ENCODE measurements around the gene INPP5D. TPM values are rescaled to one million over a fixed set of nuclear protein-coding genes. Genes with fewer than 3 reads are reported as not detected.

The INPP5D gene
- total and polyA plus RNA-seq, 2 donors (not counting 3 experiments of a cell fraction or from before 2014, with no cell fraction given), result 13.9 to 46.6 TPM

DNA sequence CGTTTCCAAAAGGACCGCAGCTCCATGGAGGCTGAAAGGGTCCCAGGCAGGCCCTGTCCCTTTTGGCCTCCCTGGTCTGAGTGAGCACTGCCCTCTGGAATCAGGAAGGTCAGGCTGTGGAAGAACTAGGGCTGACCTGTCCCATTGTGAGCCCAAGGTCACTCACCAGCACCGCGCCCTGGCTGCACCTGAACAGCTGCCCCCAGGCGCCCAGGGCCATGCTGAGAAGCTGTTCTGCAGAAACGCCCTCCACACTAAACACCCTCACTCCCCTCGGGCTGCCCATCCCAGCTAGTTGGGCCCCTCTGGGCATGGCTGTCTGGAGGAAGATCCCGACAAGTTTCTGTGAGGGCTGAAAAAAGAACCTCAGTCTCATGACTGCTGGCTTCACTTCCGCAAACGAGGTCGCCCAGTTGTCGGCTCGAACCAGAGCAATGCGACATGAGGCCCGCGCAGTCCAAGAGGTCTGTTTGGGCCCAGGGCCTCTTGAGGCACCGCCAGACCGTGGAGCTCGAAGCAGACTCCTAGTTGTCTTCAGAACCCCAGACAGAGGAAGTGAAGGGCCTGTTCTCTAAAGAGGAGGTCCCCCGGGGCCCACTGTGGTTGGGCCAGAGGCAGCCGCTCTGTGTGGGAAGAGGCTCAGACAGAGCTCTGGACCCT lies 64.4 kb downstream of the INPP5D start:
- Histone ChIP-seq H3K36me3 (ENCODE audit: control insufficient read depth in 2 of 2, extremely low read depth in 1 of 2, insufficient read depth in 2 of 2, low read length in 2 of 2) (peaks cover 0 to 25% of the 10 kb centered on the region in 2 experiments), H3K4me3 (replicated peaks in 1 of 3; ENCODE audit: insufficient read depth in 1 of 3, low read depth in 1 of 3, low read length in 3 of 3) (no peak overlapping the region), H3K27me3 (ENCODE audit: control insufficient read depth in 2 of 2, insufficient read depth in 2 of 2, low read length in 2 of 2) (no peaks in the 10 kb centered on the region), H3K9me3 (replicated peaks; ENCODE audit: control insufficient read depth, insufficient read depth, low read length) (no peaks in the 10 kb centered on the region), H3K4me2 (ENCODE audit: insufficient read depth, low read length) (no peak overlapping the region), H3K9ac (replicated peaks; ENCODE audit: extremely low read depth, insufficient read depth, low read length) (no peak overlapping the region), H4K20me1 (replicated peaks; ENCODE audit: control insufficient read depth, extremely low read depth, insufficient read depth, low read length) (no peaks in the 10 kb centered on the region), H3K9me1 (replicated peaks; ENCODE audit: control insufficient read depth, extremely low read depth, insufficient read depth, low read length) (no peaks in the 10 kb centered on the region), H3K4me1 (ENCODE audit: control insufficient read depth, extremely low read depth, insufficient read depth, low read length) (no peaks in the 10 kb centered on the region), H3K79me2 (ENCODE audit: control insufficient read depth, insufficient read depth, low read length) (no peaks in the 10 kb centered on the region), H3K27ac (ENCODE audit: insufficient read depth, low read depth, low read length) (no peak overlapping the region), H2AFZ (ENCODE audit: low read depth, low read length) (no peak overlapping the region)
- FAIRE-seq (no peak), DNase-seq (ENCODE audit: low read depth, low spot score) (no peak)
- ChIA-PET POLR2A (no interaction called here), CTCF (no interaction called here)
- dilution Hi-C loops (cut with MboI; ENCODE audit: extremely low pct_ligation_motif_present, low sequenced_read_pairs), result no loop called here
- no TSS peak for BruUV-seq (replicated peaks)
- intact Hi-C loops (cut with micrococcal nuclease), result no loop called here
- TF ChIP-seq POLR2AphosphoS5 (IDR thresholded peaks at IDR 0.05; ENCODE audit: insufficient read depth, low read depth, low read length), result no peak
- TF ChIP-seq GATA2 (IDR thresholded peaks at IDR 0.05; ENCODE audit: insufficient read depth, insufficient read length, low read depth, low read length), result no peak
- TF ChIP-seq FOS (IDR thresholded peaks at IDR 0.05; ENCODE audit: borderline replicate concordance, insufficient read depth, low read length), result no peak
- TF ChIP-seq EZH2 (IDR thresholded peaks at IDR 0.05; ENCODE audit: borderline replicate concordance, low read depth, low read length, severe bottlenecking), result no peak

DNA sequence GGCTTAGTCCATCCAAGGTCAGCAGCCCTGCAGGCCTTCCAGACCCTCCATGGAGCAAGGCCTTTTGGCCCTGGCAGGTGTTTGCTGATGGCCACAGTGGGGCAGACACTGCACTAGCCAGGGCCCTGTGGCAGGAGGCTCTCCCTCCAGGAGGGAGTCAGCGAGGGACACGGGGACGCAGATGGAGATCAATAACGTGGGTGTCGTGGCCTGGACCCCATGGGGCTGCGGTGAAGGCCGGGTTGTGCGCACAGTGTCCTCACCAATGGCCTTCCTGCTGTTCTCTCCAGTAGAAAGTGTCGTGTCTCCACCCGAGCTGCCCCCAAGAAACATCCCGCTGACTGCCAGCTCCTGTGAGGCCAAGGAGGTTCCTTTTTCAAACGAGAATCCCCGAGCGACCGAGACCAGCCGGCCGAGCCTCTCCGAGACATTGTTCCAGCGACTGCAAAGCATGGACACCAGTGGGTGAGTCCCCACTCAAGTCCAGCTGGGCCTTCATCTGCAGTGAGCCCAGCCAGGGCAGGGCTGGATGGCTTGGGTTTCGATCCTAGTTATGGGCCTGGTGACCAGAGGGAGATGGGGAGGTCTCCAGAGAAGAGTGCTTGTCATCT lies 65.4 kb downstream of the INPP5D start:
- Histone ChIP-seq H3K27me3 (ENCODE audit: control insufficient read depth in 2 of 2, insufficient read depth in 2 of 2, low read length in 2 of 2) (no peaks in the 10 kb centered on the region), H3K27ac (ENCODE audit: insufficient read depth, low read depth, low read length) (no peak overlapping the region), H3K4me1 (ENCODE audit: control insufficient read depth, extremely low read depth, insufficient read depth, low read length) (no peaks in the 10 kb centered on the region), H3K4me3 (replicated peaks in 1 of 3; ENCODE audit: insufficient read depth in 1 of 3, low read depth in 1 of 3, low read length in 3 of 3) (no peak overlapping the region), H3K9me3 (replicated peaks; ENCODE audit: control insufficient read depth, insufficient read depth, low read length) (no peaks in the 10 kb centered on the region), H4K20me1 (replicated peaks; ENCODE audit: control insufficient read depth, extremely low read depth, insufficient read depth, low read length) (no peaks in the 10 kb centered on the region), H3K9ac (replicated peaks; ENCODE audit: extremely low read depth, insufficient read depth, low read length) (no peak overlapping the region), H3K4me2 (ENCODE audit: insufficient read depth, low read length) (no peak overlapping the region), H3K9me1 (replicated peaks; ENCODE audit: control insufficient read depth, extremely low read depth, insufficient read depth, low read length) (no peaks in the 10 kb centered on the region), H3K36me3 (ENCODE audit: control insufficient read depth in 2 of 2, extremely low read depth in 1 of 2, insufficient read depth in 2 of 2, low read length in 2 of 2) (peaks cover 0 to 30% of the 10 kb centered on the region in 2 experiments), H3K79me2 (ENCODE audit: control insufficient read depth, insufficient read depth, low read length) (no peaks in the 10 kb centered on the region), H2AFZ (ENCODE audit: low read depth, low read length) (no peak overlapping the region)
- no peak for DNase-seq (ENCODE audit: low read depth, low spot score)
- intact Hi-C loops (cut with micrococcal nuclease) (no loop called here), dilution Hi-C loops (cut with MboI; ENCODE audit: extremely low pct_ligation_motif_present, low sequenced_read_pairs) (no loop called here)
- CTCF ChIA-PET, result no interaction called here
- no peak for TF ChIP-seq GATA2 (IDR thresholded peaks at IDR 0.05; ENCODE audit: insufficient read depth, insufficient read length, low read depth, low read length)
- TF ChIP-seq POLR2A (IDR thresholded peaks at IDR 0.05; ENCODE audit: low read depth, low read length), result no peak
- TF ChIP-seq POLR2AphosphoS5 (IDR thresholded peaks at IDR 0.05; ENCODE audit: insufficient read depth, low read depth, low read length), result no peak
- TF ChIP-seq EZH2 (IDR thresholded peaks at IDR 0.05; ENCODE audit: borderline replicate concordance, low read depth, low read length, severe bottlenecking), result no peak
- TF ChIP-seq MYC (IDR thresholded peaks at IDR 0.05; ENCODE audit: low read depth, low read length), result no peak
- TF ChIP-seq, protein P1, sequence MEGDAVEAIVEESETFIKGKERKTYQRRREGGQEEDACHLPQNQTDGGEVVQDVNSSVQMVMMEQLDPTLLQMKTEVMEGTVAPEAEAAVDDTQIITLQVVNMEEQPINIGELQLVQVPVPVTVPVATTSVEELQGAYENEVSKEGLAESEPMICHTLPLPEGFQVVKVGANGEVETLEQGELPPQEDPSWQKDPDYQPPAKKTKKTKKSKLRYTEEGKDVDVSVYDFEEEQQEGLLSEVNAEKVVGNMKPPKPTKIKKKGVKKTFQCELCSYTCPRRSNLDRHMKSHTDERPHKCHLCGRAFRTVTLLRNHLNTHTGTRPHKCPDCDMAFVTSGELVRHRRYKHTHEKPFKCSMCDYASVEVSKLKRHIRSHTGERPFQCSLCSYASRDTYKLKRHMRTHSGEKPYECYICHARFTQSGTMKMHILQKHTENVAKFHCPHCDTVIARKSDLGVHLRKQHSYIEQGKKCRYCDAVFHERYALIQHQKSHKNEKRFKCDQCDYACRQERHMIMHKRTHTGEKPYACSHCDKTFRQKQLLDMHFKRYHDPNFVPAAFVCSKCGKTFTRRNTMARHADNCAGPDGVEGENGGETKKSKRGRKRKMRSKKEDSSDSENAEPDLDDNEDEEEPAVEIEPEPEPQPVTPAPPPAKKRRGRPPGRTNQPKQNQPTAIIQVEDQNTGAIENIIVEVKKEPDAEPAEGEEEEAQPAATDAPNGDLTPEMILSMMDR (IDR thresholded peaks at IDR 0.05; ENCODE audit: extremely low read depth in 1 of 2, insufficient read depth in 1 of 2, low read depth in 1 of 2, low read length in 2 of 2), result no peak
- TF ChIP-seq FOS (IDR thresholded peaks at IDR 0.05; ENCODE audit: borderline replicate concordance, insufficient read depth, low read length), result no peak
- BruUV-seq (replicated peaks), result no TSS peak
- POLR2A ChIA-PET, result no interaction called here
- no peak for FAIRE-seq

Measured in endothelial cell of umbilical vein (primary cell).